MCF 10A (cell line): ENCODE results near the gene CDK19. TPM values are rescaled to one million over a fixed set of nuclear protein-coding genes. Genes with fewer than 3 reads are reported as not detected.
"Not testable (repeated sequence)": the region's sequence is repeated elsewhere in the genome, so short reads cannot be mapped to it uniquely, and the experiment has no call there.

Source experiments
- BruUV-seq: library from RNA; stranded (reverse); fragments of 400-500 nt; replicated peaks from 2 replicates; lab custom pipeline; 2021; lab: Mats Ljungman, UMichigan
- CTCF ChIA-PET: fragments of 300-600 bp; sonication (Branson Sonifier 250); formaldehyde crosslinking; extraction: SDS; loops from one replicate; lab custom pipeline; 2021; ENCODE audit warnings: antibody characterized with exemption, inconsistent platforms; lab: Yijun Ruan, JAX
- POLR2A ChIA-PET: fragments of 300-600, 350-650 bp; sonication (Branson Sonifier 250); formaldehyde crosslinking; extraction: SDS; loops from one replicate; lab custom pipeline; 2020; ENCODE audit warnings: antibody characterized with exemption, inconsistent platforms; lab: Yijun Ruan, JAX
- DNase-seq: peaks from one replicate; pipeline ENCODE4 v3.0.0-alpha.2; 2018; ENCODE audit not compliant: unreplicated experiment
- H3K27ac Mint-ChIP-seq: one replicate; pipeline ENCODE4 v1.8.0; 2022; ENCODE audit warnings: mild to moderate bottlenecking, low read depth, mixed read lengths; ENCODE audit not compliant: unreplicated experiment
- H3K27me3 Mint-ChIP-seq: one replicate; pipeline ENCODE4 v1.8.0; 2022; ENCODE audit warnings: mixed read lengths; ENCODE audit not compliant: insufficient read depth, unreplicated experiment
- H3K36me3 Mint-ChIP-seq: one replicate; pipeline ENCODE4 v1.8.0; 2022; ENCODE audit warnings: mild to moderate bottlenecking, moderate library complexity, mixed read lengths; ENCODE audit not compliant: insufficient read depth, unreplicated experiment
- H3K4me1 Mint-ChIP-seq: one replicate; pipeline ENCODE4 v1.8.0; 2022; ENCODE audit warnings: mixed read lengths; ENCODE audit not compliant: insufficient read depth, unreplicated experiment
- H3K4me3 Mint-ChIP-seq: one replicate; pipeline ENCODE4 v1.8.0; 2022; ENCODE audit warnings: mild to moderate bottlenecking, moderate library complexity, mixed read lengths; ENCODE audit not compliant: unreplicated experiment
- H3K9me3 Mint-ChIP-seq: one replicate; pipeline ENCODE4 v1.8.0; 2022; ENCODE audit warnings: mixed read lengths; ENCODE audit not compliant: unreplicated experiment
- intact Hi-C: fragments of 100-400 bp; cut with micrococcal nuclease; formaldehyde crosslinking; loops from 2 replicates; pipeline ENCODE4 v1.14.1; 2022
- total RNA-seq: library from RNA; stranded (reverse); gene quantifications from 2 replicates; pipeline ENCODE4 v1.2.3, GENCODE V29; 2022
- TF ChIP-seq, protein P1 (sequence below): fragments of 200-600 bp; IDR thresholded peaks from one replicate; pipeline ENCODE4 v1.8.0; 2022; ENCODE audit warnings: antibody characterized with exemption, mild to moderate bottlenecking; ENCODE audit not compliant: unreplicated experiment

The CDK19 gene
- total RNA-seq, 1 experiment from 2014 or later, result 10.2 TPM

DNA sequence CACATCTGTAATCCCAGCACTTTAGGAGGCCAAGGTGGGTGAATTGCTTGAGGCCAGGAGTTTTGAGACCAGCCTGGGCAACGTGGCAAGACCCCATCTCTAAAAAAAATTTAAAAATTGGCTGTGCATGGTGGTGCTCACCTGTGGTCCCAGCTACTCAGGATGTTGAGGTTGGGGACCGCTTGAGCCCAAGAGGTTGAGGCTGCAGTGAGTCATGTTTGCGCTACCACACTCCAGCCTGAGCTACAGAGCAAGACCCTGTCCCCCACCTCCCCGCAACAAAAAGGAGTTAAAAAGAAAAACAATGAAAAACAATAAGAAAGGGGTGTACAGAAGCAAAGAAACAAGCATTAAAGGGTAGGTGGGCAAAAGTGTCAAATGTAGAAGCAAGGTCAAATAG lies 57.3 kb downstream of the CDK19 start:
- TF ChIP-seq, protein P1, sequence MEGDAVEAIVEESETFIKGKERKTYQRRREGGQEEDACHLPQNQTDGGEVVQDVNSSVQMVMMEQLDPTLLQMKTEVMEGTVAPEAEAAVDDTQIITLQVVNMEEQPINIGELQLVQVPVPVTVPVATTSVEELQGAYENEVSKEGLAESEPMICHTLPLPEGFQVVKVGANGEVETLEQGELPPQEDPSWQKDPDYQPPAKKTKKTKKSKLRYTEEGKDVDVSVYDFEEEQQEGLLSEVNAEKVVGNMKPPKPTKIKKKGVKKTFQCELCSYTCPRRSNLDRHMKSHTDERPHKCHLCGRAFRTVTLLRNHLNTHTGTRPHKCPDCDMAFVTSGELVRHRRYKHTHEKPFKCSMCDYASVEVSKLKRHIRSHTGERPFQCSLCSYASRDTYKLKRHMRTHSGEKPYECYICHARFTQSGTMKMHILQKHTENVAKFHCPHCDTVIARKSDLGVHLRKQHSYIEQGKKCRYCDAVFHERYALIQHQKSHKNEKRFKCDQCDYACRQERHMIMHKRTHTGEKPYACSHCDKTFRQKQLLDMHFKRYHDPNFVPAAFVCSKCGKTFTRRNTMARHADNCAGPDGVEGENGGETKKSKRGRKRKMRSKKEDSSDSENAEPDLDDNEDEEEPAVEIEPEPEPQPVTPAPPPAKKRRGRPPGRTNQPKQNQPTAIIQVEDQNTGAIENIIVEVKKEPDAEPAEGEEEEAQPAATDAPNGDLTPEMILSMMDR, result no peak
- DNase-seq, result no peak
- ChIA-PET CTCF (interaction anchor here (1.1 to 1.4 kb wide), 2 partner anchors 11 to 121 kb away, joined by 3 to 5 read pairs; no protein-coding TSS in a partner anchor), POLR2A (interaction anchor here (1.0 kb wide), 1 partner anchor 57 kb away, joined by 3 read pairs; the partner anchor contains the start of gene CDK19)
- Mint-ChIP-seq H3K27me3 (no peaks in the 10 kb centered on the region), H3K36me3 (no peaks in the 10 kb centered on the region), H3K4me1 (peaks cover 9% of the 10 kb centered on the region), H3K4me3 (no peak overlapping the region), H3K27ac (no peak overlapping the region), H3K9me3 (no peaks in the 10 kb centered on the region)
- intact Hi-C loops, result no loop called here
- BruUV-seq, result no TSS peak

DNA sequence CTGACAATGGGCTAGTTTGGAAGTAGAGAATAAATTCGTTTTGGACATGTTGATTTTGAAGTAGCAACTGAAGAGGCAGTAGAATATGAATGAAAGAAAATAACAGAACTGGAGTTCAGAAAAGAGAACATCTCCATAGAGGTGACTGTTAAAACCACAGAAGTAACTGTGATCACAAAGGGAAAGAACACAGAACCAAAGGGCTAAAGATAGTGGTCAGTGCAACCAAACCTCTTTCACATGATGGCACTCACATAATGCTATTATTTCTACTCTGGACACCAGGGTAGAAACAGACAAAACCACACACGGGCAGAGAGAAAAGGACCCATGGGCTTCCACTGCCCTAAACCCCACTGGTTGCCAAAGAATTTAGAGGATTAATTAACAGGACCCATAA lies 58.5 kb downstream of the CDK19 start:
- POLR2A ChIA-PET, result no interaction called here
- DNase-seq, result no peak
- no peaks in the 10 kb centered on the region for H3K9me3 Mint-ChIP-seq
- CTCF ChIA-PET, result interaction anchor here (1.1 kb wide), 1 partner anchor 122 kb away, joined by 3 read pairs; no protein-coding TSS in a partner anchor
- H3K27me3 Mint-ChIP-seq, result no peaks in the 10 kb centered on the region
- H3K4me1 Mint-ChIP-seq, result peaks cover 14% of the 10 kb centered on the region
- intact Hi-C loops, result no loop called here
- H3K27ac Mint-ChIP-seq, result no peak overlapping the region
- TF ChIP-seq, protein P1, result no peak
- H3K4me3 Mint-ChIP-seq, result no peak overlapping the region
- no peaks in the 10 kb centered on the region for H3K36me3 Mint-ChIP-seq
- BruUV-seq, result no TSS peak

DNA sequence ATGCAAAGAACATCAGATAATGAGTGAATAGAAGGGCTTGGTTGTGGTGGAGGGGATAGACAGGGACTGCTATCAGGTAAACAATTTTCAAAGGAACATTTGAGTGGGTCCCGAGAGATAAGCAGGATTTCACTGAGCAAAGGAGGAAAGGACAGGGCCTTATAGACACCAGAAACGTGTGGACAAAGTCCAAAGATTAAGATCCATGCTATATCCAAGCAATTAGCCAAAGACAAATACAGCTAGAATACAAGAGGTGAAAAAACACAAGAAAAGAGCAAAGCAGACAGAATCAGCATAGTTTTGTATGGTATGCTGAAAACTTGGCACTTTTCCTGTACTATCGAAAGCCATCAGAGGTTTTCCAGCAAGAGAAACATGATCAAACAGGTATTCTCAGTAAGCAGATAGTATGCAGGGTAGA lies 59.8 kb downstream of the CDK19 start:
- Mint-ChIP-seq H3K4me1 (peaks cover 18% of the 10 kb centered on the region), H3K4me3 (no peak overlapping the region), H3K27me3 (no peaks in the 10 kb centered on the region), H3K9me3 (no peaks in the 10 kb centered on the region), H3K27ac (no peak overlapping the region), H3K36me3 (no peaks in the 10 kb centered on the region)
- TF ChIP-seq, protein P1, result no peak
- intact Hi-C loops, result no loop called here
- BruUV-seq, result no TSS peak
- CTCF ChIA-PET, result no interaction called here
- DNase-seq, result no peak
- POLR2A ChIA-PET, result interaction anchor here (0.6 kb wide), 1 partner anchor 12 kb away, joined by 3 read pairs; no protein-coding TSS in a partner anchor

DNA sequence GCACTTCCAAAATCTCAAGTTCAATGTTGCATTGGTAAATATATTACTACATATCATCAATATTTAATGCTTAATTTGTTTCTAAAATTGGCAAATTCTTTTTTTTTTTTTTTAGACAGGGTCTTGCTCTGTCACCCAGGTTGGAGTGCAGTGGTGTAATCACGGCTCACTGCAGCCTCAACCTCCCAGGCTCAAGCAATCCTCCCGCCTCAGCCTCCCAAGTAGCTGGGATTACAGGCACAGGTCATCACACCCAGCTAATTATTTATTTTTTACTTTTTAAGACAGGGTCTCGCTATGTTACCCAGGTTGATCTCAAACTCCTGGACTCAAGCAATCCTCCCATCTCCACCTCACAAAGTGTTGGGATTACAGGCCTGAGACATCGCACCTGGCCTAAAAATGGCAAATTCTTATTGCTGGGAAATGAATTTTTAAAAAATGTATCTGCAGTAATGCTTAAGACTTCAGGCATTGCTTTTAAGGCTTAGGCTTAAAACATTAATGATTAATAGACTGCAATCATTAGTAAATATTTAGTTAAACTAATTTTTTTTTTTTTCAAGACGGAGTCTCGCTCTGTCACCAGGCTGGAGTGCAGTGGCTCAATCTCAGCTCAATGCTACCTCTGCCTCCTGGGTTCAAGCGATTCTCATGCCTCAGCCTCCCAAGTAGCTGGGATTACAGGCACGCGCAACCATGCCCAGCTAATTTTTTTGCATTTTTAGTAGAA lies 61.2 kb downstream of the CDK19 start:
- H3K9me3 Mint-ChIP-seq, H3K36me3 Mint-ChIP-seq, DNase-seq, H3K27me3 Mint-ChIP-seq, BruUV-seq, H3K27ac Mint-ChIP-seq, intact Hi-C loops, H3K4me3 Mint-ChIP-seq: not testable (repeated sequence)
- peaks cover 18% of the 10 kb centered on the region for H3K4me1 Mint-ChIP-seq
- ChIA-PET CTCF (interaction anchor here (0.6 to 0.7 kb wide), 4 partner anchors 45 to 794 kb away, joined by 3 to 4 read pairs (median 4); no protein-coding TSS in a partner anchor), POLR2A (interaction anchor here (0.6 to 1.4 kb wide), 2 partner anchors 61 to 574 kb away, joined by 5 to 7 read pairs; partner anchors contain the start of genes CDC40 and CDK19)
